NCI-H2107 treated with DMSO at 0.1 percent for 48 hours (cell line): Measurements from ENCODE around the gene NLGN2.
A peak's percentile ranks its signal among the peaks of the same experiment; 100 is the strongest.

Source experiments
- DNase-seq: peaks from one replicate; lab custom pipeline; 2025; ENCODE audit not compliant: unreplicated experiment; lab: John Stamatoyannopoulos, UW

Gene NLGN2

DNA sequence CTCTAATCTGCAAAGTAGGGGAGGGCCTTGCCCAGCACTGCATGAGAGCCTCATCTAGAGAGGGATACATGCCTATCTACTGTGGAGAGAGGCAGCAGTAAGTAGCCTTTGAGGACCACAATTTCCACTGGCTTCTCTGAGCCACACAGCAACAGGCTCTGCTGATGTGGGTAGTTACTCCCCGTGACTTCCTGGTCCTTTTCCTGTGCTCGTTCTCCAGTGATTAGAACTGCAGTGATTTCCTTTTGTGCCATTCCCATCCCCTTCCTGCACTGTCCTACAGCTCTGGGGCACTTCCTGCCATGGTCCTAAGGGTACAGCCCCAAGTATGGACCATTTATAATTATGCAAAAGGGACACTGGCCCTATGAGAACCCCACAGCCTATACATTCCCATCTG lies 16.3 kb upstream of the NLGN2 start:
- DNase-seq, result no peak

DNA sequence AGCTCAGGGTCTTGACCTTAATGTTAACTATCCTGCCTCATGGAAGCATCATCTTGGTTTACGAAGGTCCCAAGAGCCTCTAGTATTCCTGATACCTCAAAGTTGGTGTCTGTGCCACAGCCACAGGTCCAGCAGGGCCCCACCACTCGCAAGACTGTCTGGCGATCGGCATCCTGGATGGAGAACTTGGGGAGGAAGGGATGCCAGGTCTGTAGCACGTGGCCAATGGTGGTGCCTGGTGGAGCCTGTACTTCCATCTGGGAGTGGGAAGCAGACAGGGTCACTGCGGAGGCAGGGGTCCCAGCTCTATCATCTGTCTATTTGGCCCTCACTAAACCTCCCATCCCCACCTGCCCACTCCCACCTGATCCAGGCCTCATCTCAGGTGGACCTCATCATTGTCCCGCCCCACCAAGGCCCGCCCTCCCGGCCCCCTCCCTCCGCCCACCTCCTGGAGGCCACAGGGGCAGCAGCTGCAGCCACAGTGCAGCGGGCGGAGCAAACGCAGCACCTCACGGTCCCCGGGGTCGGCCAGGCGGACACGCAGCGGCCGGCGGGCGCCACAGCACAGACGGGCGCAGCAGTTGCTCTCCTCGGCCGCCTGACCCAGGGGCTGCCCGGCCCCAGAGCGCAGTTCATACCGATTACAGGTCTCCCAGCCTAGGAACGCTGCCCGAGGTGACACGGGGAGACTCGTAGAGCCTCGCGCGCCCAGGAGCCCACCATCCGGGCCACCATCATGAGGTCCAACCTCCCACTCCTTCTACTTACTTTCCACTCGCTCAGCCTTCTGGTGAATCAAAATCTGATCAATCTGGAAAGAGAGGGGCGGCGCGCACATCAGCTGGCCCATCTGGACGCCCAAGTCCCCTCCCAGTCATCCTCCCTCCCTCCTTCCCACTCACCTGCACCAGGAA lies 14.7 kb upstream of the NLGN2 start:
- DNase-seq, result no peak

DNA sequence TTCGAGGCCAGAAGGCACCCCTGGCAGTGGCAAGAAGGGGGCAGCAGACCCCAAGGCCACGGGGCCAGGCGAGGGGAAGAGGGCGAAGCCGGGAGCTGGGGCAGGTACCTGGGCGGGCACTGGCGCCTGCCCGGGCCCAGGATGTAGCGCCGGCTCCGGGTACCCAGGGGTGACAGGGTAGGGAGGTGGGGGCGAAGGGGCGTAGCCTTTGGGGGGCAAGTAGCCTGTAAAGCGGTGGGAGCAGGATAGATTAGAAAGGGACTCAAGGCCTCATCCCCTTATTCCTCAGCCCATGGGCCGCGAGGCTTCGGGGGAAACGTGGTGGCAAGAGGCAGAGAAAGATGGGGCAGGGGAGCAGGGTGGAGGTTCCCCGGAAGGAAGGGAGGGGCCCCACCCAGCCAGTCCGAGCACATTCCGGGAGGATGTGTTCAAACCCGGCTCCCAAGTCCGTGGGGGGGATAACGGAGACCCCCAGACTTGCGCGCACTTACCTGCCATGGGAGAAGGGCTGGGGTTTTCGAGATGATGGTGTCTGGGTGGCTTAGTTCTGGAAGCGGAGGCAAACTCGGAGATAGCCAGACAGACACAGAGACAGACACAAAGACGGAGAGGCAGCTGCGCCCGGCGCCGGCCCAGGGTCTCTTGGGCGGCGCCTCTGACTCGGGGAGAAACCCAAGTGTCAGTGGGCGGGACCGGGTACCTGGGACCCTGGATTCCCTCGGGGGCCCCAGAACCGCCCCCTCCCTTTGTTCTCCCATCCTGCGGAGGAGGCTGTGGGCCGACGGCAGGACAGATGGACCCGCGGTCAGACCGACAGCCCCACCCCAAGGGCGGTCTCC lies 13.8 kb upstream of the NLGN2 start:
- DNase-seq, result no peak

DNA sequence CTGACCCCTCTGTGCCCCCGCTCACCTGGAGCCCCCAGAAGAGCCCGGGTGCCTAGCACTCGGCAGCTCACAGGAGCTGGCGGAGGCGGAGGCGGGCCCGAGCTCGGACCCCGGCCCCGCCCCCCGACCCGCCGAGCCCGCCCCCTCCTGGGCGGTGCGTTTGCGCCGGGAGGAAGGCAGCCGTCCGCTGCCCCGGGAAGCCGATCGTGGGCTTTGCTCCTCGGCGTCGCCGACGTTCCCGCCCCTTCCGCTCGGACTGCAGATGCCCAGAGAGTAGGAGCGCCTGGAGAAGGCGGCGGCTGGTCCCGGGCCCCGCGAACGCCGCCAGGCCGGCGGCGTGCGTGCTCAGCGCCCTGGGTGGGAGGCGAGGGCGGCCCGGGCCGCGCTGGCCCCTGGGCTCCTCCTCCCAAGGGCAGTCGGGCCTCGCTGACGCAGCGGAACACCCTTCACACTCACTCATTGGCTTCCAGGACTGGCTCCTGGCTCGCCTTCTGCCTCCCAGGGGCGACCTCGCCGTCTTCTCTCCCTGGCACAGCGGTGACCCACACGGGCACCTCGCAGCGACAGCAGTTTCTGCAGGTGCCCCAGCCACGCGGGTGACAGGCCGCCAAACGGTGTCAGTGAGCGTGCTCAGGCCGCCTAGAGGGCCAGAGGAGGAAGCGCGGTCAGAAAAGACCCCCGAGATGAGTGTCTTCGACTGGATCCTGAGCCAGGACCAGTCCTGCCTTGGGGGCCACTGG lies 13.0 kb upstream of the NLGN2 start, which contains the start of gene PLSCR3:
TSS of gene PLSCR3 (minus strand) at position 74 of the 740 bp plus-strand sequence. CDS start 415 bp downstream, outside the sequence.
- no peak for DNase-seq

DNA sequence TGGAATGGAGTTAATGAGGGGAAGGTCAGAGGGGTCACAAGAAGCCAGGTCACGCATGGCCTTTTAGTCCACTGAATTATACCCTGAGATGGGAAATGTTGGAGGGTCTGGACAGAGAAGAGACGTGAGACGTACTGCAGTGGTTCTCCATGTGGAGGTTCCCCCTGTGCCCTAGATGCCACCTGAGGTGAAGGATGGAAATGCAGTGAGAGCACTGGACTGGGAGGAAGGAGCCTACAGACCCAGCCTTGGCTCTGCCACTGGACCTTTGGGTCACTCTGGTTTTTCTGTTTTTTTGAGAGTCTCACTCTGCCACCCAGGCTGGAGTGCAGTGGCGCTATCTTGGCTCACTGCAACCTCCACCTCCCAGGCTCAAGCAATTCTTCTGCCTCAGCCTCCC lies 11.5 kb upstream of the NLGN2 start:
- no peak for DNase-seq

DNA sequence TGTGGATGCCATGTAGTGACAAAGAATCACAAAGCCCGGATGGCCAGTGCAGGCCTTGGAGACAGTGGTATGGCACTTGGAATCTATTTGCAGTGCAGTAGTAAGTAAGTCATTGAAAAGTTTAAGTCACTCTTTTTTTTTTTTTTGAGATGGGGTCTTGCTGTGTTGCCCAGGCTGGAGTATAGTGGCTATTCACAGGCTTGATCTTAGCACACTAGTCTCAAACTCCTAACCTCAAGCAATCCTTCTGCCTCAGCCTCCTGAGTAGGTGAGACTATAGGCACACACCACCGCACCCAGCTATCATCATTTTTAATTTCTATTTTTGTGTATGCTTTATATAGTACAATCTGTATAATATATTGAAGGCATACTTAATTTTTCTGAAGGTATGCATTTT lies 9.0 kb upstream of the NLGN2 start:
- no peak for DNase-seq

DNA sequence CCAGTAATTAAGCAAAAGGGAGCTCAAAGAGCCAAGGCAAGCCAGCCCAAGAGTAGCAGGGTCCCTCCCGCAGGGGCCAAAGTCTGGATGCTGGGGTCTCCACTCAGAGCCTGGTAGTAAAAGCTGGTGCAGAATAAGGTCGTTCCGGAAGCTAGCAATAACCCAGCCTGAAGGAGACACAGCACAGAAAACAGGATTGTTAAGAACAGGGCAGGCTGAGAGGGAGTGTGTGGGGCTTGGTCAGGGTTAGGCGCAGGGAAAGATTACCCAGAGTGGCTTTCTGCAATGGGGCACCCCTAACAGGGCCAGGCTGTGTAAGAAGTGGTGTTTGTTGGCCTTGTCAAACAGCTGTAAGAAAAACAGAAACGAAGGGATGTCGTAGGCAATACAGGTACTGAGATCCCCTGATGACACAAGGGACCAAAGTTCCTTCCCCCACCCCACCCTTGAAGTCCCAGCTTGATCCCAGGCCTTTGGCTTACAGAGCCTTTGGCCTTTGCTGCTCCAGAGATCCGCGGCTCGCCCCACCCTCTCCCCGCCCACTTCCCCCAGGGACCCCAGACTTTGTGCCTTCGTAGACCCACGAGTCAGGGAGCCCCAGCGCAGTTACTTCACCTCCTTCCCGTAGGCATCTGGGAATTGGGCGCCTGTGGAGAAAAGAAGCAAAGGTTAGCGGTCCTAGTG lies 4.5 kb upstream of the NLGN2 start:
- no peak for DNase-seq

DNA sequence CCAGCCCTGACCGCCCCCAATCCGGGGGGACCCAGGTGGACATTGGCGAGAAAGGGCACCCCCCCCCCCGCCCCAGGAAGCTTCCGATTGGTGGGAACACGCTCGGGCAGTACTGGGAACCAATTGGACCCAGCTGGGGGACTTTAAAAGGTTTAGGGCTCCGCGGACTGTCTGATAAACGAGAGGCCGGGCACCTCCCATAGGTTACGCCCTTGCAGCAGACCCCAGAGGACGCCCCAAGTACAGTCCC lies 4.0 kb upstream of the NLGN2 start:
- no peak for DNase-seq

DNA sequence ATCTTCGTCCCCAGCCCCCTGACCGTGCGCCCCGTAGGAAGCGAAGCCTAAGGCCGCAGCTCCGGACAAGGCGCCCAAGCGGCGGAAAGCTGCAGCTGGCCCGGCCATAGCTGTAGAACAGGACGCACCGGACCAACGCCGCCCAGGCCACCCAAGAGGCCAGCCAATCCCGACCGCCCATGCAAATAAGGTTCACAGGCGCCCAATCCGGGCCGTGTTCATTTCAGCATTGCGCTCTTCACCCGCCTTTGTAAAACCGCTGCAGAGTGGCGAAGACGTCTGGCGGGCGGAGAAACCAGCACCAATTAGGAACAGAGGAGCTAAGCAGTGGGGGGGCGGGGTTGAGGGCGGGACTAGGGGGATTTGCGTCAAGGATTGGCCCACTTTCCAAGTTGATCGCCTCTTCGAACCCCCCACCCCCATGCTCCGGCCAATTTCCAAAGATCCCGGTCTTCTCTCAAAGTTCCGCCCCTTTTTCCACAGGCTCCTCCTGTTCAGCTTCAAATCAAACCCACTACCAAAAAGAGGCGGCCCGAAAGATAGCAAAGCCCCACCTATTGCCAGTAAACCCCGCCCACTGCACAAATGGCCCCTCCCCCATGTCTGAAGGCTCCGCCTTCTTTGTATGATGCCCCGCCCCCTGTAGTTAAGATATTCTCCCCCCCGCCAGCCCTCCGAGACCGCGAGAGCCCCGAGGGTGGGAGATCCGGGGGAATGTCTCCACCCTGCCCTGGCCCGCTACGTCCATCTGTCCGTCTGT lies 3.5 kb upstream of the NLGN2 start, which contains the start of gene TMEM256:
TSS of gene TMEM256 (minus strand) at position 121 of the 760 bp plus-strand sequence. CDS start at position 108, 13 bp downstream.
- peak; percentile 85 for DNase-seq

DNA sequence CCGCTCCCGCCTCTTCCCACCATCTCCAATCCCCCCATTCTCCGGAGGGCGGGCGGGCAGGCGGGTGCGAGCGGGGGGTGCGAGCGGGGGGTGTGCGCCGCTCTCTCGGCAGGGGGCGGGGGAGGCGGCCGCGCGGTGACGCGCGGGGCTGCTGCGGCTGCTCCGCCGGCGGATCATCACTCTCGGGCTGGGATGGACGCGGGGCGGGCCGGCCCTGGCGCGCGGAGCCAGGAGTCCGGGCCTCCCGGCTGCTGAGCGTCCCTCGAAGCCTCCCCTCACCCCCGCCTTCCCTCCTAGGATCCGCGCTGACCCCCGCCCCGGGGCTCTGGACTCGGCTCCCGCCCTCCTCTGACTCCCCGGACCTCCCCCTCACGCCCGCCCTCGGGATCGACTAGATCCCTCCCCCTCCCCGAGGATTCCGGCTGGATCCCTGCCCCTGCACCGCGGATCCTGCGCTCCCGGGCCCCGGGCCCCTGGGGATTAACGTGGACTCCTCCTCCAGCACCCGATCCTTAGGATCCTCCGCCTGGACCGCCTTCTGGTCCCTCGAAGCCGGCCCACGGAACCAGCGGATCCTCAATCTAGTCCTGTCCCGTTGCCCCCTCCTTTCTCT lies 2.8 kb upstream of the NLGN2 start:
- DNase-seq, result no peak

DNA sequence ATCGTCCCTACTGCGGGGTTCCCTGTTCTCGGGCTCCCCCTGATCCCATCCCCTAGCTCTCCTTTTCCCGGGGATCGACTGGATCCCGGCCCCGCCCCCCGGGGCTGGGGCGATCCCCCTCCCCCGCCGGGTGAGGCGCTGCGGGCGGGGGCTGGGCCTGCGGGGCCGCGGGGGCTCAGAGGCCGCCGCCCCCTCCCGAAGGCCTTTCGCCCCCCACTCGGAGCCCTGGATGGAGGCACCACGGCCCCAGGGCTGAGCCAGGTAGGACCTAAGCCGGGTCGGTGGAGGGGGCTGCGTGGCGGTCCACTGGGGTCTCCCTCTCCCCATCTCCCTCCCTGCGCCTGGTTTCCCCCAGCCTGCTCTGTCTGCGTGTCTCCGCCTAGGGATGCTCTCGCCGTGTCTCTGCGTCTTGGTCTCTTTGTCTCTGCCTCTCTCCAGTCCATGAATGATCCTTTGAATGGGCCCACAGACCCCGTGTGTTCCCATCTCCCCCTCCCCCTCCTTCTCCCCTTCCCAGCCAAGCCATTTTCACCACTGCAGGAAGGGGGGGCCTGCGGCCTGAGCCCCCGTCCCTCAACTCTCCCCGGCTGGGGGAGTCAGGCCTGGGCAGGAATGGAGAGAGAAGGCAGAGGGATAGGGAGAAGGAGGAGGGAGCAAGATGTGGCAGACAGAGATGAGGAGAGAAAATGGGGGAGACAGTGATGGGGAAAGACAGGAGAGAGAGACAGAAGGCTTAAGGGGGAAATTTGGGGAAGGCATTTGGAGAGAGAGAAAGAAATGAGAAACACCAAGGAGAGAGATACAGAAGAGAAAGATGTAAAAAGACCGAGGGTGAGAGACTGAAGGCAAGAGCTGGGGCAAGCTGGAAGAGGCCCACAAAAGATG lies 2.1 kb upstream of the NLGN2 start:
- no peak for DNase-seq

DNA sequence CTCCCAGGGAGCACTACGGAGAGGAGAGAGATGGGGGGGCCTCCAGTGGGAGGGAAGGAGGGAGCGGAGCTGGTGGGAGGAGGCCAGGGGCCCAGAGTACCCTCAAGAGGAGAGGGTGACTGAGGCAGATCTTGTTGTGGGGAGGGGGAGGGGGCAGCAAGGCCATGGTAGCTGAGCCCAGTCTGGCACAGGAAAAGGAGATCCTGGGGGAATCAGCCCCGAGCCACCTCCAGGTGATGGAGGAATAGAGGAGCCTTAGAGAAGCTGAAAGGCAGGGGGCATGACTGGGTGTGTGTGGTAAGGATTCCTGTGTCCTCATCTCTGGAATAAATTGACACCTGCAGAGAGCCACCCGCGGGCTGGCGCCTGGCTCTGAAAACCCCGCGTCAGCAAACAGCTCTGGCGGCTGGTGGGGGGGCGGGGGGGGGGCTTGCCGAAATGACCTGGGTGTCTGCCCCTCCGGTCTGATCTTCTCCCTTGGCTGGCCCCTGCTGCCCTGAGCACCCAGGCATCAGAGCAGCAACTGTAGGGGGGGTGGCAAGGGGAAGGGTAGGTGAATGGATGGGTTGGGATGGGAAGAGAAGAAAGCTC lies 1.3 kb upstream of the NLGN2 start:
- DNase-seq, result no peak

DNA sequence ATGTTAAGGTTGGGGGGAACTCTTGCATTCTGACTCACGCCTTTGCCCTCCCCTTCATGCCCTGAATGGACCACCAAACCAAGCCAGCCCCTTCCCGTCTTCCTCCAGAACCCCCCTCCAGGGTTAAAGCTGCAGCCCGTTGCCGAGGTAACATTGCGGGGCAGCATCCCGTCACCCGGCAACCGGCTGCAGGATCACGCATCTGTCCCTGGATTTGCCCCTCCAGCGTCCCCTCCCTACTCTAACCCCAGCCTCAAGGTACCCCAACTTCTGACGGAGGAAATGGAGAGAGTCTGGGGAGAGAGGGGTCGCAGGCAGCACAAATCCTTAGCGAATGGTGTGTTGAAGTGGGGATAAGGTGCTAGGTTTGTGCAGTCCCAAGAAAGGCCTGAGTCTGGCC lies 563 bp upstream of the NLGN2 start:
- no peak for DNase-seq

DNA sequence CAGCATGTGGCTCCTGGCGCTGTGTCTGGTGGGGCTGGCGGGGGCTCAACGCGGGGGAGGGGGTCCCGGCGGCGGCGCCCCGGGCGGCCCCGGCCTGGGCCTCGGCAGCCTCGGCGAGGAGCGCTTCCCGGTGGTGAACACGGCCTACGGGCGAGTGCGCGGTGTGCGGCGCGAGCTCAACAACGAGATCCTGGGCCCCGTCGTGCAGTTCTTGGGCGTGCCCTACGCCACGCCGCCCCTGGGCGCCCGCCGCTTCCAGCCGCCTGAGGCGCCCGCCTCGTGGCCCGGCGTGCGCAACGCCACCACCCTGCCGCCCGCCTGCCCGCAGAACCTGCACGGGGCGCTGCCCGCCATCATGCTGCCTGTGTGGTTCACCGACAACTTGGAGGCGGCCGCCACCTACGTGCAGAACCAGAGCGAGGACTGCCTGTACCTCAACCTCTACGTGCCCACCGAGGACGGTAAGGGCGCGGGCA lies 645 bp downstream of the NLGN2 start:
- DNase-seq, result no peak

DNA sequence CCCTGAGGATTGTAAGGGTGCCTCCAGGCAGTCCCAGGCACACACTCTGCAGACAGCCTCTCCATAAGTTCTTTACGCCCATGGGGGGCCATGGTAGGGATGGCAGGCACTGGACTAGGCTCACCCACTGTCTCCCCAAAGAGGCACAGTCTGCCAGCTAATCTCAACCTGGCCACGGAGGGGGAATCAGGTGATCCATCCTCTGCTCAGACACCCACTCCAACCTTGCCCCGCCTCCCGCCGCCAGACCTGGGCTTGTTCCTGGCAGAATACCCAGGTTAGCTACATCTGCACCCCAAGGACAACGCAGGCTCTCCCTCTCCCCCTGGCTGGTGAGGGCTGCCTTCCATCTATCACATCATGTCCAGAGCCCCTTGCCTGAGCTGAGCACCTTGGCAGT lies 1.2 kb downstream of the NLGN2 start:
- no peak for DNase-seq

DNA sequence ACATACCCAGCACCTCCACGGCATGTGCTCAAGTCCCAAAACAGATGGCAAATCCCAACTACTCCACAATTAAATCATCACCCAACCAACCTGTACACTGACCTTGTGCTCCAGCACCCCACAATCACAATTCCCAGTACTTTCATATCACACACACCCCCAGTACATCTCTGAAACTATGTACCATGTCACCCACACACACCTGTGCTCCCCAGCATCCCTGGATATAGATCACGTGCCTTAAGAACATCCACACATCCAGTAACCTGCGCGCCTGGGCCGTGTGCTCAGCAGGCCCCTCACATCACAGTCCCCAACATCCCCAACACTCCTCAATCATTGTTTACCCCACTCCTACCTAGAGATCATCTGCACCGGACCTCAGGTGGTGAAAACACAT lies 2.1 kb downstream of the NLGN2 start:
- no peak for DNase-seq

DNA sequence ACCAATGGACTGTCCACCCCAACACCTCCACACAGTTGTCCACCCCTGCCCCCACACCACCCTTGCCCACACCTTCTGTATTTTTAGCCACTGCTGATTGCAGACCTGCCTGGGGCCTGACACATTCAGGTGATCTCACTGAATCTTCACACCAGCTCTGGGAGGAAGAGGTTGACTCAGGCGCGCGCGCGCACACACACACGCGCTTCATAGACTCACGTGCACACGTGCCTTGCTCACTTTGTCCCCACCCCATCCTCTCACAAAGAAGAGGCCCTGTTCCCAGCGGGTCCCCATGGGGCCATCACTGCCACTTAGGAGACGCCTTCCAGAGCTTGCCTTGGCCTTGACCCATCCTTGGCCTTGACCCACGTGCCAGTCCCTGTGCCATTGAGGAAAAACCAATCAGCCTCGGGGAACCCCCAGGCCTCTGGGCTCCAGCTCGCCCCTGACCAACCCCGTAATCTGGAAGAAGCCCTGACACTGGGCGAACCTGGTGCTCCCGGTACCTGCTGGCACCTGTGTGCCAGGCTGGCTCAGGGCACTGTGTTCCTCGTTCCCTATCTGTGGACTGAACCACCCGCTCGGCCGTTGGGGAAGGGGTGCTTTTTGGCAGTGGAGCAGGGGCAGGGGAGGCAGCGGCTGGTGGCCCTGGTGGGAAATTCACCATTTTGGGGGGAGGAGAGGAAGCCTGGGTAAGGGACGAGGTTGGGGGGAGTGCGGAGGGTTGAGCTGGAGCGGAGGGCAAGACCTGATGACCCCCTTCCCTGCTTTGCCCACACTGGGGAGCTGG lies 3.2 kb downstream of the NLGN2 start:
- DNase-seq, result no peak

DNA sequence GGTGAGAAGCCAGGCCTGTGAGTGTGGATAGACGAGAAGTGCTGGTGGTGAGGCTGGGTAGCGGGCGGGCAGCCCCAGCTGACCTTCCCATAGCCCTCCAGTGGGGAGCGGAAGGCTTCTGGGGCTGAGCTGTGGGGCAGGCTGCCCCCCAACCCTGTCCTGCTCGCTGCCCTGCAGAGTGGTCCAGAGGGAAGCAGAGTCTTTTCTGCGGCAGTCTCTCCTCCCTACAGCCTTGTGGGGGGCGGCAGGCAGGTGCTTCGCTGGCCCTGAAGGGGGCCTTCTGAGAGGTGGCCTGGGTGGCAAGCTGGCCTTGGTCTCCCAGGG lies 3.7 kb downstream of the NLGN2 start:
- DNase-seq, result no peak
